GM23338 (cell line): ENCODE data around the gene NYAP2. TPM values are rescaled to one million over a fixed set of nuclear protein-coding genes. Genes with fewer than 3 reads are reported as not detected.

Experiments
- ATAC-seq: fragments of 200-7000 bp; cut with Tn5 transposase; 3 replicates; pipeline ENCODE4 v1.9.1; 2020
- DNase-seq: peaks from one replicate; pipeline ENCODE4 v3.0.0-alpha.2; 2015; ENCODE audit warnings: low spot score
- H2AFZ ChIP-seq: fragments of 200-600 bp; sonication (generic); 2 replicates; pipeline ENCODE4 v1.8.0; 2016; ENCODE audit warnings: antibody characterized with exemption, mild to moderate bottlenecking, moderate library complexity
- H3F3A ChIP-seq: fragments of 200-600 bp; sonication (generic); replicated peaks from 2 replicates; pipeline ENCODE4 v1.8.0; 2017; ENCODE audit warnings: antibody characterized with exemption, mixed run types, low read depth
- H3K27ac ChIP-seq: fragments of 200-600 bp; sonication (generic); 2 replicates; pipeline ENCODE4 v1.6.1; 2016; ENCODE audit warnings: low read depth
- H3K27me3 ChIP-seq: fragments of 200-600 bp; sonication (generic); 2 replicates; pipeline ENCODE4 v1.8.0; 2016; ENCODE audit warnings: mild to moderate bottlenecking, mixed run types, moderate library complexity; ENCODE audit not compliant: insufficient read depth
- H3K36me3 ChIP-seq: fragments of 200-600 bp; sonication (generic); 2 replicates; pipeline ENCODE4 v1.8.0; 2016; ENCODE audit warnings: mild to moderate bottlenecking; ENCODE audit not compliant: insufficient read depth
- H3K4me1 ChIP-seq: fragments of 200-600 bp; sonication (generic); 2 replicates; pipeline ENCODE4 v1.8.0; 2016; ENCODE audit warnings: mild to moderate bottlenecking, moderate library complexity; ENCODE audit not compliant: insufficient read depth
- H3K4me2 ChIP-seq: fragments of 200-600 bp; sonication (generic); 2 replicates; pipeline ENCODE4 v1.7.1; 2017; ENCODE audit warnings: mixed run types
- H3K4me3 ChIP-seq: fragments of 200-600 bp; sonication (generic); 2 replicates; pipeline ENCODE4 v1.6.1; 2016; ENCODE audit warnings: mixed run types
- H3K79me2 ChIP-seq: fragments of 200-600 bp; sonication (generic); replicated peaks from 2 replicates; pipeline ENCODE4 v1.8.0; 2017; ENCODE audit warnings: mild to moderate bottlenecking; ENCODE audit not compliant: insufficient read depth
- H3K9me2 ChIP-seq: fragments of 200-600 bp; sonication (generic); 2 replicates; pipeline ENCODE4 v1.8.0; 2017; ENCODE audit not compliant: insufficient read depth
- H4K20me1 ChIP-seq: fragments of 200-600 bp; sonication (generic); replicated peaks from 2 replicates; pipeline ENCODE4 v1.8.0; 2017; ENCODE audit warnings: mild to moderate bottlenecking; ENCODE audit not compliant: insufficient read depth
- H3K27ac Mint-ChIP-seq: 2 replicates; pipeline ENCODE4 v1.8.0; 2020; ENCODE audit warnings: inconsistent platforms, mild to moderate bottlenecking, moderate library complexity, mixed read lengths
- H3K27me3 Mint-ChIP-seq: 3 replicates; pipeline ENCODE4 v1.8.0; 2022; ENCODE audit warnings: low read depth, mild to moderate bottlenecking, moderate library complexity, mixed read lengths, inconsistent platforms; ENCODE audit not compliant: insufficient read depth, poor library complexity
- H3K36me3 Mint-ChIP-seq: 3 replicates; pipeline ENCODE4 v1.8.0; 2021; ENCODE audit warnings: low read depth, mild to moderate bottlenecking, inconsistent platforms, moderate library complexity, mixed read lengths
- H3K4me1 Mint-ChIP-seq: 3 replicates; pipeline ENCODE4 v1.8.0; 2020; ENCODE audit warnings: mild to moderate bottlenecking, inconsistent platforms, mixed read lengths
- H3K4me3 Mint-ChIP-seq: 3 replicates; pipeline ENCODE4 v1.8.0; 2021; ENCODE audit warnings: moderate library complexity, mild to moderate bottlenecking, inconsistent platforms, mixed read lengths
- H3K9me3 Mint-ChIP-seq: 3 replicates; pipeline ENCODE4 v1.8.0; 2020; ENCODE audit warnings: moderate library complexity, mild to moderate bottlenecking, inconsistent platforms, mixed read lengths
- CREB1 ChIP-seq: fragments of 250-450 bp; sonication (Bioruptor Pico); IDR thresholded peaks from 2 replicates; pipeline ENCODE4 v1.5.0; 2020; ENCODE audit warnings: low read depth, mild to moderate bottlenecking, moderate library complexity
- CTCF ChIP-seq, 2 experiments: fragments of 200-600 bp in 1 of 2; sonication (generic) in 1 of 2; conservative IDR thresholded peaks; 2 replicates each; pipeline versions ENCODE4 v1.5.1 to v1.6.1; 2016 to 2017; ENCODE audit warnings: antibody characterized with exemption in 2 of 2, low read depth in 2 of 2, mild to moderate bottlenecking in 2 of 2, moderate library complexity in 1 of 2
- ETS1 ChIP-seq: IDR thresholded peaks from 2 replicates; pipeline ENCODE4 v1.6.1; 2016; ENCODE audit warnings: antibody characterized with exemption
- EZH2 ChIP-seq: fragments of 200-600 bp; sonication (generic); IDR thresholded peaks from one replicate; pipeline ENCODE4 v1.8.0; 2017; ENCODE audit warnings: antibody characterized with exemption, mild to moderate bottlenecking, low read depth; ENCODE audit not compliant: unreplicated experiment
- JUNB ChIP-seq: IDR thresholded peaks from one replicate; pipeline ENCODE4 v1.6.1; 2016; ENCODE audit warnings: antibody characterized with exemption; ENCODE audit not compliant: unreplicated experiment
- POLR2AphosphoS5 ChIP-seq: IDR thresholded peaks from 2 replicates; pipeline ENCODE4 v1.6.1; 2016; ENCODE audit warnings: antibody characterized with exemption, low read depth
- REST ChIP-seq: IDR thresholded peaks from one replicate; pipeline ENCODE4 v1.6.1; 2018; ENCODE audit warnings: antibody characterized with exemption; ENCODE audit not compliant: unreplicated experiment
- STAT1 ChIP-seq: IDR thresholded peaks from one replicate; pipeline ENCODE4 v1.6.1; 2016; ENCODE audit warnings: antibody characterized with exemption; ENCODE audit not compliant: unreplicated experiment
- ZNF114 ChIP-seq: fragments of 250-450 bp; sonication (Bioruptor Pico); IDR thresholded peaks from 2 replicates; pipeline ENCODE4 v1.5.0; 2020; ENCODE audit warnings: mild to moderate bottlenecking, moderate library complexity
- ZNF331 ChIP-seq: fragments of 250-450 bp; sonication (Bioruptor Pico); IDR thresholded peaks from 2 replicates; pipeline ENCODE4 v1.5.0; 2020; ENCODE audit warnings: low read depth, mild to moderate bottlenecking, moderate library complexity
- polyA plus RNA-seq: library from polyadenylated mRNA; unstranded; fragments of >200 nt; fragmentation: Nextera tagmentation; extraction: Ambion mirVana; gene quantifications from 2 replicates; pipeline ENCODE4 v1.2.1, GENCODE V29; 2016
- total RNA-seq: library from RNA; depleted of rRNA; stranded (reverse); fragments of >200 nt; shearing (Covaris generic); gene quantifications from 2 replicates; pipeline ENCODE4 v1.2.3, GENCODE V29; 2014

Gene NYAP2
- total and polyA plus RNA-seq, 2 experiments from 2014 or later = not detected

GRCh38 chr2:225693259-225693658, 293.7 kb downstream of the NYAP2 start:
- ATAC-seq = peak; percentile 58
- Mint-ChIP-seq H3K36me3 (no peaks in the 10 kb centered on the region), H3K27me3 (no peaks in the 10 kb centered on the region), H3K4me3 (no peak overlapping the region), H3K27ac (no peak overlapping the region), H3K9me3 (no peaks in the 10 kb centered on the region), H3K4me1 (no peaks in the 10 kb centered on the region)
- no peaks in the 10 kb centered on the region for H3K4me1 ChIP-seq
- TF ChIP-seq CTCF (conservative IDR thresholded peaks at IDR 0.05; ENCODE audit: low read depth in 2 of 2) (peak; percentile 45 to 56), ZNF331 (no peak), REST (no peak), ZNF114 (CRISPR knock-in tag) (no peak), CREB1 (CRISPR knock-in tag) (no peak), JUNB (no peak), ETS1 (no peak), EZH2 (no peak)
- peak; percentile 34 for DNase-seq
- no peaks in the 10 kb centered on the region for H3K79me2 ChIP-seq
- no peak overlapping the region for H3K4me2 ChIP-seq
- no peaks in the 10 kb centered on the region for H3F3A ChIP-seq
- H3K36me3 ChIP-seq = no peaks in the 10 kb centered on the region
- H3K27ac ChIP-seq = no peak overlapping the region
- H3K9me2 ChIP-seq = no peaks in the 10 kb centered on the region
- H3K4me3 ChIP-seq = no peak overlapping the region
- no peaks in the 10 kb centered on the region for H3K27me3 ChIP-seq
- H4K20me1 ChIP-seq = no peaks in the 10 kb centered on the region
- no peak overlapping the region for H2AFZ ChIP-seq

- Histone ChIP-seq H3K27ac (no peak overlapping the region), H4K20me1 (no peaks in the 10 kb centered on the region), H3K4me2 (no peak overlapping the region), H3K9me2 (no peaks in the 10 kb centered on the region), H3K79me2 (no peaks in the 10 kb centered on the region), H3K4me1 (no peaks in the 10 kb centered on the region), H3K4me3 (no peak overlapping the region), H2AFZ (no peak overlapping the region), H3K27me3 (no peaks in the 10 kb centered on the region), H3K36me3 (no peaks in the 10 kb centered on the region), H3F3A (no peaks in the 10 kb centered on the region)
- H3K9me3 Mint-ChIP-seq = no peaks in the 10 kb centered on the region
- no peaks in the 10 kb centered on the region for H3K27me3 Mint-ChIP-seq
- H3K36me3 Mint-ChIP-seq = no peaks in the 10 kb centered on the region
- ATAC-seq = no peak
- no peak overlapping the region for H3K27ac Mint-ChIP-seq
- no peaks in the 10 kb centered on the region for H3K4me1 Mint-ChIP-seq
- H3K4me3 Mint-ChIP-seq = no peak overlapping the region
- DNase-seq = no peak
- TF ChIP-seq REST = no peak
- no peak for TF ChIP-seq ETS1
- no peak for TF ChIP-seq STAT1
- no peak for TF ChIP-seq CREB1 (CRISPR knock-in tag)
- TF ChIP-seq ZNF114 (CRISPR knock-in tag) = no peak
- no peak for TF ChIP-seq JUNB
- no peak for TF ChIP-seq POLR2AphosphoS5
- no peak for TF ChIP-seq ZNF331
These were observed 295.2 kb downstream of the NYAP2 start for GRCh38 chr2:225694664-225695063.
